Right lobe of liver (tissue), 4 donors: ENCODE data around the gene PTCD3.

Experiments used
- POLR2A ChIP-seq: fragments of 450-650 bp; IDR thresholded peaks from one replicate; pipeline ENCODE4 v1.6.1; 2017; ENCODE audit warnings: antibody characterized with exemption, mild to moderate bottlenecking
- TF ChIP-seq, protein P1 (sequence below), 4 donors: fragments of 200-600 bp in 3 of 4; fragments of 450-650 bp in 1 of 4; IDR thresholded peaks; one replicate each; pipeline versions ENCODE4 v1.5.1 to v1.8.0; 2016 to 2022; ENCODE audit warnings: antibody characterized with exemption in 4 of 4, mild to moderate bottlenecking in 2 of 4
- donor health status: DM: no; HTN: no; CAD: no.
- donor health status: DM: no; HTN: no; CAD: no.
- donor health status: DM: no; HTN: yes; CAD: no.

DNA sequence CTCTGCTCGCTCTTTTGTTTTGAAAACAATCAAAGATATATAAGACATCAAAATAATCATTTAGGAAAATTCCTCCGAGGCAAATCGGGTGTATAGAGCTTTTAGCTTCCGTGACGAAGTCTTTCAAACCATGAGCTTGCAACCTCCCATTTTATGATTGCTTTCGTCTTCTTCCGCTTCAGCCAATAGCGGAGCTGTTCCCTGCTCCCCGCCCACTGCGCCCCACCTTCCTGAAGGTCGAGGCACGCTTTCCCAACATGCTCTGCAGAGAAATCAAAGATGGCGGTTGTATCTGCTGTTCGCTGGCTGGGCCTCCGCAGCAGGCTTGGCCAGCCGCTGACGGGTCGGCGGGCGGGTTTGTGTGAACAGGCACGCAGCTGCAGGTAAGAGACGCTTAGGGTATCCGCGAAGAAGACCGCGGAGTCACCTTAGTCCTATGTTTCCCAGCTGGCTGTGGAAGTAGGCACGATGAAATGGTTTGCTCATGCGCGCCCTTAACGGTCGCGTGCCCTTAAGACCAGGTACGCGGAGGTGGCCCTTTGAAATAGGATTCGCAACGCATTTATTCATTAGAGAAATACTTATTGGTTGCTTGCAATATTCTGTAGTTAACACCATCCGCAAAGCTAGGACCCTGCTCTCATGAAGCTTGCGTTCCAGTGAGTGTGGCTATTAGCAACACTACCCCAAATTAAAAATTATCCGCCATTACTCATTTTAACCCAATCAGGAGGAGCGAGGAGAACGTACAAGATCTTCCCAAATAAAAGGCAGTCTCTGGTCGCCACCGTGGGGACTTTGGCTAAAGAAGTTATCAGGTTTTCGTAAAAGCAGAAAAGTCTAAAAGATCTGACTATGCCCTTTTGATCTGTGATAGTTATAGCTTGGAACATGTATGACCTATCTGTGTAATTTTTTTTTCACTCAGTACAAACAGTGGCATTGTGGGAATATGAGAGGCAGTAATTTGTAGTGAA lies at the start of gene PTCD3:
- TF ChIP-seq, protein P1, sequence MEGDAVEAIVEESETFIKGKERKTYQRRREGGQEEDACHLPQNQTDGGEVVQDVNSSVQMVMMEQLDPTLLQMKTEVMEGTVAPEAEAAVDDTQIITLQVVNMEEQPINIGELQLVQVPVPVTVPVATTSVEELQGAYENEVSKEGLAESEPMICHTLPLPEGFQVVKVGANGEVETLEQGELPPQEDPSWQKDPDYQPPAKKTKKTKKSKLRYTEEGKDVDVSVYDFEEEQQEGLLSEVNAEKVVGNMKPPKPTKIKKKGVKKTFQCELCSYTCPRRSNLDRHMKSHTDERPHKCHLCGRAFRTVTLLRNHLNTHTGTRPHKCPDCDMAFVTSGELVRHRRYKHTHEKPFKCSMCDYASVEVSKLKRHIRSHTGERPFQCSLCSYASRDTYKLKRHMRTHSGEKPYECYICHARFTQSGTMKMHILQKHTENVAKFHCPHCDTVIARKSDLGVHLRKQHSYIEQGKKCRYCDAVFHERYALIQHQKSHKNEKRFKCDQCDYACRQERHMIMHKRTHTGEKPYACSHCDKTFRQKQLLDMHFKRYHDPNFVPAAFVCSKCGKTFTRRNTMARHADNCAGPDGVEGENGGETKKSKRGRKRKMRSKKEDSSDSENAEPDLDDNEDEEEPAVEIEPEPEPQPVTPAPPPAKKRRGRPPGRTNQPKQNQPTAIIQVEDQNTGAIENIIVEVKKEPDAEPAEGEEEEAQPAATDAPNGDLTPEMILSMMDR (IDR thresholded peaks at IDR 0.05), result no peak
- TF ChIP-seq POLR2A, result peak; percentile 62
